Spleen (tissue), 11 donors: ENCODE measurements around the gene TBC1D22A. TPM values are rescaled to one million over a fixed set of nuclear protein-coding genes. Genes with fewer than 3 reads are reported as not detected.

Experiments
- DNase-seq: peaks from one replicate; pipeline ENCODE4 v3.0.0-alpha.2; 2020
- H3K27ac ChIP-seq, 8 donors: fragments of 200-600 bp; sonication (generic) in 7 of 8; 1 replicate in 4 of 8; 2 replicates in 4 of 8; pipeline versions ENCODE4 v1.5.0 to v1.8.0; 2016 to 2021; ENCODE audit warnings: inconsistent platforms in 4 of 8, mild to moderate bottlenecking in 4 of 8, moderate library complexity in 1 of 8
- H3K27me3 ChIP-seq, 7 donors: fragments of 200-600 bp; sonication (generic) in 6 of 7; replicated peaks in 1 of 7; 1 replicate in 4 of 7; 2 replicates in 3 of 7; pipeline versions ENCODE4 v1.5.0 to v1.8.0; 2016 to 2021; ENCODE audit warnings: inconsistent platforms in 3 of 7, mild to moderate bottlenecking in 1 of 7
- H3K36me3 ChIP-seq, 6 donors: fragments of 200-600 bp; sonication (generic) in 5 of 6; 1 replicate in 4 of 6; 2 replicates in 2 of 6; pipeline versions ENCODE4 v1.5.0 to v1.8.0; 2016 to 2021; ENCODE audit warnings: inconsistent platforms in 2 of 6
- H3K4me1 ChIP-seq, 6 donors: fragments of 200-600 bp; sonication (generic) in 5 of 6; 1 replicate in 3 of 6; 2 replicates in 3 of 6; pipeline versions ENCODE4 v1.5.0 to v1.8.0; 2016 to 2021; ENCODE audit warnings: inconsistent platforms in 3 of 6
- H3K4me3 ChIP-seq, 8 donors: fragments of 200-600 bp; sonication (generic) in 7 of 8; 1 replicate in 4 of 8; 2 replicates in 4 of 8; pipeline versions ENCODE4 v1.5.0 to v1.8.0; 2016 to 2021; ENCODE audit warnings: inconsistent platforms in 4 of 8, mild to moderate bottlenecking in 4 of 8, moderate library complexity in 2 of 8
- H3K9me3 ChIP-seq, 8 donors: fragments of 200-600 bp; sonication (generic) in 7 of 8; 1 replicate in 4 of 8; 2 replicates in 4 of 8; pipeline versions ENCODE4 v1.5.0 to v1.8.0; 2016 to 2021; ENCODE audit warnings: inconsistent platforms in 4 of 8
- POLR2A ChIP-seq, 3 donors: fragments of 450-650 bp; IDR thresholded peaks; one replicate each; pipeline ENCODE4 v1.5.1; 2017; ENCODE audit warnings: antibody characterized with exemption in 3 of 3, mild to moderate bottlenecking in 1 of 3
- POLR2AphosphoS5 ChIP-seq, 3 donors: sonication (generic); formaldehyde crosslinking; IDR thresholded peaks; one replicate each; pipeline ENCODE4 v1.5.1; 2017; ENCODE audit warnings: antibody characterized with exemption in 3 of 3
- WGBS, 5 donors: extraction: QIAGEN DNeasy Blood & Tissue Kit in 3 of 5; methylation state at CpG; one replicate each; pipeline versions ENCODE4 v1.1.5 to v1.1.7; 2013 to 2018; 5-methylcytosine and 5-hydroxymethylcytosine counted together
- intact Hi-C: fragments of 100-400 bp; cut with DNase I; formaldehyde crosslinking; loops from one replicate; pipeline ENCODE4 v1.15.0; 2023; ENCODE audit warnings: low total_unique reads
- polyA plus RNA-seq, 3 donors: library from polyadenylated mRNA; stranded (reverse); fragments of 200-250 nt; gene quantifications; one replicate each; pipeline ENCODE4 v1.2.1, GENCODE V29; 2013
- total RNA-seq, 7 donors: library from RNA; depleted of rRNA in 3 of 7; stranded (reverse); fragments of >200 nt in 3 of 7; fragmentation: NEBNext Ultra II Directional in 4 of 7; extraction: Animal tissue kit (Norgen Biotek cat#: 25700) in 4 of 7; gene quantifications; one replicate each; pipeline versions ENCODE4 v1.1.0 to v1.2.1, GENCODE V29; 2016 to 2021
- TF ChIP-seq, protein P1 (sequence below), 11 experiments: fragments of 200-600 bp in 7 of 11; fragments of 450-650 bp in 4 of 11; sonication (generic) in 4 of 11; IDR thresholded peaks in 8 of 11; conservative IDR thresholded peaks in 3 of 11; 1 replicate in 7 of 11; 2 replicates in 4 of 11; pipeline versions ENCODE4 v1.4.0 to v1.8.0; 2016 to 2021; ENCODE audit warnings: antibody characterized with exemption in 11 of 11, inconsistent platforms in 4 of 11, mild to moderate bottlenecking in 1 of 11
- donor health status: healthy with polysubstance abuse.
- donor health status: DM: no; HTN: no; CAD: no; lungs with moderate emphysema.
- donor health status: DM: no; HTN: no; CAD: no.
- donor health status: Bipolar disorder and iron deficiency.
- donor health status: healthy.
- donor health status: DM: no; HTN: no; CAD: no.
- donor health status: DM: yes; HTN: yes; CAD: no.

The TBC1D22A gene
- total and polyA plus RNA-seq, 10 donors, result 17.2 to 66.9 (median 49.6) TPM

DNA sequence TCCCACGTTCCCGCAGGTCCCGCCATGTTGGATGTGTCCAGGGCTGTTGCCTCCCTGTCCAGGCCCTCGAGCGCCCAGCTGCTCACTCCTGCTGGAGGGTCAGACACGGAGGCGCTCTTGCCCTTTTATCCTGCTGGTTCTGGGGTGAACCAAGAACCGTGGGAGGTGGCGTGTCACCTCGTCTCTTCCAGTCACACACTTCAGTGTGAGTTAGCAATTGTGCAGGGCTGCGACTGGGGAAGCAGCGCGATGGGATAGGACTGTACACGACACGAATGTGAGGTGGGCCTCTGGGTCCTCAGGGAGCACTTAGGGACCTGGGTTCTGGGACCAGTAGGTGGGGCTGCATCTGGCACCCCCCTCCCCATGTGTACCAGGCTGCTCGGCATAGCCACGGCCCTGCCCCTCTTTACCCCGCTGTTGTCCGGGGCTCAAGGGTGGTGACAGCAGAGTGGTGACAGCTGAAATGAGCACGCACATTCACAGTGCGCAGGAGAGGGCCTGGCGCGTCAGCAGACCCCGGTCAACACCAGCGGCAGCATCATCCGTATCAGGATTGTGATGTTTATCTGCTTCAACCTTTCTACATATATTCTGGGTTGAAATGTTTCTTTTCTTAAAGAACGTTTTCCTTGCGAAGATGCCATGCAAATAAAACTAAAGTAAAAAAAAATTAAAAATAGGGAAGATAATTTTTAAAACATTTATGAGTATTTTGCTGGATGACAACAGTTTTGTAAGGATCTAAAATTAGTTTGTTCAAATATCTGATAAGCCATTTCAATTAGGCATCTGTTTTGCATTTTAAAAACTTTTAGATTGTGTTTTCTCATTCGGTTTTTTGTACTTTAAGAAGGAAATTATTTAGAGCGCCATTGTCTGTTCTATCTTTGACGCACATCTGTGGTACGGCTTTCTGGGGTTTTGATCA lies 210.7 kb downstream of the TBC1D22A start:
- H3K4me1 ChIP-seq, result peaks cover 0 to 45% (median 38%) of the 10 kb centered on the region in 6 donors
- no peak for TF ChIP-seq POLR2A (IDR thresholded peaks at IDR 0.05)
- TF ChIP-seq, protein P1, sequence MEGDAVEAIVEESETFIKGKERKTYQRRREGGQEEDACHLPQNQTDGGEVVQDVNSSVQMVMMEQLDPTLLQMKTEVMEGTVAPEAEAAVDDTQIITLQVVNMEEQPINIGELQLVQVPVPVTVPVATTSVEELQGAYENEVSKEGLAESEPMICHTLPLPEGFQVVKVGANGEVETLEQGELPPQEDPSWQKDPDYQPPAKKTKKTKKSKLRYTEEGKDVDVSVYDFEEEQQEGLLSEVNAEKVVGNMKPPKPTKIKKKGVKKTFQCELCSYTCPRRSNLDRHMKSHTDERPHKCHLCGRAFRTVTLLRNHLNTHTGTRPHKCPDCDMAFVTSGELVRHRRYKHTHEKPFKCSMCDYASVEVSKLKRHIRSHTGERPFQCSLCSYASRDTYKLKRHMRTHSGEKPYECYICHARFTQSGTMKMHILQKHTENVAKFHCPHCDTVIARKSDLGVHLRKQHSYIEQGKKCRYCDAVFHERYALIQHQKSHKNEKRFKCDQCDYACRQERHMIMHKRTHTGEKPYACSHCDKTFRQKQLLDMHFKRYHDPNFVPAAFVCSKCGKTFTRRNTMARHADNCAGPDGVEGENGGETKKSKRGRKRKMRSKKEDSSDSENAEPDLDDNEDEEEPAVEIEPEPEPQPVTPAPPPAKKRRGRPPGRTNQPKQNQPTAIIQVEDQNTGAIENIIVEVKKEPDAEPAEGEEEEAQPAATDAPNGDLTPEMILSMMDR (IDR thresholded peaks at IDR 0.05 in 8 of 11, conservative IDR thresholded peaks at IDR 0.05 in 3 of 11), result no peak
- TF ChIP-seq POLR2AphosphoS5 (IDR thresholded peaks at IDR 0.05), result peak in 1 of 3 donors; percentile 22
- no peak for DNase-seq
- H3K9me3 ChIP-seq, result no peaks in the 10 kb centered on the region
- 96 to 98% (median 97%) methylated on average over 29 to 32 of the region's 32 CpGs for WGBS, 5 donors
- intact Hi-C loops, result no loop called here
- H3K36me3 ChIP-seq, result peaks cover 4 to 58% (median 34%) of the 10 kb centered on the region in 6 donors
- H3K27me3 ChIP-seq, result no peaks in the 10 kb centered on the region
- H3K27ac ChIP-seq, result peak overlapping the region in 1 of 8 donors; percentile 87
- no peak overlapping the region for H3K4me3 ChIP-seq

DNA sequence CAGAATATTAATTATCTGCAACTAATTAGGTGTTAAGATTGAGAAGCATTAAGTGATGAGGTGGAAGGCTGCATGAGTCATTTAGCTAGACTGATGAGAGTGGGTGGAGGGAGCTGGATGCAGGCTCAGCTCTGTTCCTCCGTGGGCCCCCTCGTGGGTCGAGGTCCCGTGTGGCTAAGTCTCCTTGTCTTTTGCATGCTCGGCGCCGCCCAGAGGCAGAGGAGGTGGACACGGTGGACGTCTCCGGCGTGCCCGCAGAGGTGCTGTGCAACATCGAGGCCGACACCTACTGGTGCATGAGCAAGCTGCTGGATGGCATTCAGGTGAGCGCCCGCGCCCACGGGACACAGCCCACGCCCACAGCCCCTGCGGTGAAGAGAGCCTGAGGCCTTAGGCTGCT lies 211.6 kb downstream of the TBC1D22A start:
- Histone ChIP-seq H3K27me3 (no peaks in the 10 kb centered on the region), H3K9me3 (no peaks in the 10 kb centered on the region), H3K4me3 (no peak overlapping the region), H3K27ac (no peak overlapping the region), H3K36me3 (peaks cover 4 to 67% (median 35%) of the 10 kb centered on the region in 6 donors), H3K4me1 (peaks cover 0 to 37% (median 34%) of the 10 kb centered on the region in 6 donors)
- intact Hi-C loops, result no loop called here
- no peak for TF ChIP-seq POLR2AphosphoS5 (IDR thresholded peaks at IDR 0.05)
- TF ChIP-seq, protein P1 (IDR thresholded peaks at IDR 0.05 in 8 of 11, conservative IDR thresholded peaks at IDR 0.05 in 3 of 11), result no peak
- no peak for TF ChIP-seq POLR2A (IDR thresholded peaks at IDR 0.05)
- 82 to 93% (median 87%) methylated on average over 8 to 20 of the region's 20 CpGs for WGBS, 5 donors
- DNase-seq, result no peak

DNA sequence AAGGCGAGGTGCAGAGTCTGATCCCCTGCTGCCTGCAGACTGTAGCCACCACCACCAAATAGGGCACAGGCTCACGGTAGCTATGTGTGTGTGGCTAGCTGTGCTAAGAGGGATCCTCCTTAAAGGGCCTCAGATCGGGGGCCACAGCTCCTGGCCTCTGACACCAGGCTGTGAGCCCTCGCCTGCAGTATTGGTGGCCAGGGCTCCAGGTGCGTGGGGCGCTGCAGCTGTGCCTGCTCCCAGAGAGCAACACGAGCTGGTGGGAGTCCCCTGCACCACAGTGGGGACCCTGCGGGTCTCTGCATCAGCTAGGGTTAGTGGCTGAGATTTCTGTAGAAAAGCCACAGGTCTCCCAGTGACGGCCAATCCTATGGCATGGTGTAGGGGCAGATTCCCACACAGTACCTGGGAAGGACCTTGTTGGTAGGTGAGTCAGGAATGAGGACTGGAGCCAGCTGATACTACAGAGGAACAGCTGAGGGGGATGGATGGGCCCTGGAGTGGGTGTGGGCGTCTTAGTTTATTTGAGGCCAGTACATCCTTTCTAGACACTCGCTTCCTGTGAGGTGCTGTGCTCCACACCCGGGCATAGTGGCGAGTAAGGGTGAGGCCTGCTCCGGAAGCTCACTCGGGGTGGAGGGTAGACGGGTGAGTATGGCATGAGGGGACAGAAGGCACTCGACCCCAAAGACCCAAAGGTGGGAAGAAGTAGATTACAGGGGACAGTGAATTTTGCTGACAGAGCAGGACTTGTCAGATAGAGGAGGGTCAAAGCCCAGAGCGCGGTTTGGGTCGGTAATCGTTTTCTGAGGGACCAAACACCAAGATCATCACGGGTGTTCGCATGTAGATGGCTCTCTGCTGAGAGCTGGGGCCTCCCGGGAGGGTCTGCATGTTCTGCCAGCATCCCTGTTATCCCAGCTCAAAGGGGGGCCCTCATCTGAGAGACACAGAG lies 212.5 kb downstream of the TBC1D22A start:
- TF ChIP-seq, protein P1 (IDR thresholded peaks at IDR 0.05 in 8 of 11, conservative IDR thresholded peaks at IDR 0.05 in 3 of 11), result no peak
- TF ChIP-seq POLR2AphosphoS5 (IDR thresholded peaks at IDR 0.05), result no peak
- no peak for TF ChIP-seq POLR2A (IDR thresholded peaks at IDR 0.05)
- no peaks in the 10 kb centered on the region for H3K9me3 ChIP-seq
- intact Hi-C loops, result no loop called here
- 91 to 96% (median 93%) methylated on average over 22 to 24 of the region's 24 CpGs for WGBS, 5 donors
- H3K27ac ChIP-seq, result no peak overlapping the region
- DNase-seq, result no peak
- H3K27me3 ChIP-seq, result no peaks in the 10 kb centered on the region
- H3K4me1 ChIP-seq, result peaks cover 0 to 31% (median 26%) of the 10 kb centered on the region in 6 donors
- peaks cover 4 to 76% (median 39%) of the 10 kb centered on the region in 6 donors for H3K36me3 ChIP-seq
- H3K4me3 ChIP-seq, result no peak overlapping the region
